Coronary artery (tissue), 2 donors: ENCODE data around the gene C2orf80.

ENCODE experiments used
- DNase-seq: peaks from one replicate; pipeline ENCODE4 v3.0.0-alpha.2; 2017; ENCODE audit warnings: low spot score
- H3K27ac ChIP-seq, 2 donors: fragments of 200-600 bp; sonication (generic); one replicate each; pipeline ENCODE4 v1.5.1; 2016 to 2019
- H3K4me3 ChIP-seq: fragments of 200-600 bp; sonication (generic); 2 replicates; pipeline ENCODE4 v1.5.1; 2016; ENCODE audit warnings: mild to moderate bottlenecking, moderate library complexity
- TF ChIP-seq, protein P1 (sequence below): fragments of 200-600 bp; sonication (generic); IDR thresholded peaks from one replicate; pipeline ENCODE4 v1.5.1; 2019; ENCODE audit warnings: antibody characterized with exemption

Gene C2orf80

DNA sequence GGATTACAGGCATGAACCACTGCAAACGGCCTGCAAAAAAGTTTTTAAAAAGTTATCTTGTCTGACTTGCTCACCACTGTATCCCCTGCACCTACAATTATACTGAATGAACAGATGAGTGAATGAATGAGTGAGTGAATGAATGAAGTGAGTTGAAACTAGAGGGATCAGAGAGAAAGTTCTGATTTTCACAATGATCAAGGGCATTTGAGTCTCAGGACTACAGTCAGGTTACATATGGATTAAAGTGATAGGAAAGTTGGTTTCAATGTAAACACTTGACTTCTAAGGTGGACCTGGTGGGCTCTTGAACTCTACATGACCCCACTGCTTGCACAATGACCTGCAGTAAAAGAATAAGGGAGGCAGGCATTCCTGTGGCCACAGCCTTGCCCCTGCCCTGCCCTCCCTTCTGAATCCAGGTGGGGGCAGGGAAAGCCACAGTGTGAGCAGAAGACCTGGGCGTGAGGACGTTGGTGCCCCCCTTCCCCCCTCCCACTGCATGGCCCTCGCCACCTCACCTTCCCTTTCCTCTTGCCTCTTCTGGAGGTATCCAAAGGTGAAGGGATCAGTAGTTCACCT, 10.7 kb downstream of the C2orf80 start:
- no peak for DNase-seq
- H3K27ac ChIP-seq, result no peak overlapping the region
- TF ChIP-seq, protein P1, sequence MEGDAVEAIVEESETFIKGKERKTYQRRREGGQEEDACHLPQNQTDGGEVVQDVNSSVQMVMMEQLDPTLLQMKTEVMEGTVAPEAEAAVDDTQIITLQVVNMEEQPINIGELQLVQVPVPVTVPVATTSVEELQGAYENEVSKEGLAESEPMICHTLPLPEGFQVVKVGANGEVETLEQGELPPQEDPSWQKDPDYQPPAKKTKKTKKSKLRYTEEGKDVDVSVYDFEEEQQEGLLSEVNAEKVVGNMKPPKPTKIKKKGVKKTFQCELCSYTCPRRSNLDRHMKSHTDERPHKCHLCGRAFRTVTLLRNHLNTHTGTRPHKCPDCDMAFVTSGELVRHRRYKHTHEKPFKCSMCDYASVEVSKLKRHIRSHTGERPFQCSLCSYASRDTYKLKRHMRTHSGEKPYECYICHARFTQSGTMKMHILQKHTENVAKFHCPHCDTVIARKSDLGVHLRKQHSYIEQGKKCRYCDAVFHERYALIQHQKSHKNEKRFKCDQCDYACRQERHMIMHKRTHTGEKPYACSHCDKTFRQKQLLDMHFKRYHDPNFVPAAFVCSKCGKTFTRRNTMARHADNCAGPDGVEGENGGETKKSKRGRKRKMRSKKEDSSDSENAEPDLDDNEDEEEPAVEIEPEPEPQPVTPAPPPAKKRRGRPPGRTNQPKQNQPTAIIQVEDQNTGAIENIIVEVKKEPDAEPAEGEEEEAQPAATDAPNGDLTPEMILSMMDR, result no peak
- H3K4me3 ChIP-seq, result no peak overlapping the region

GRCh38 chr2:208175840-208176153, 14.0 kb downstream of the C2orf80 start:
- TF ChIP-seq, protein P1, result no peak
- no peak overlapping the region for H3K4me3 ChIP-seq
- no peak overlapping the region for H3K27ac ChIP-seq
- DNase-seq, result no peak

DNA sequence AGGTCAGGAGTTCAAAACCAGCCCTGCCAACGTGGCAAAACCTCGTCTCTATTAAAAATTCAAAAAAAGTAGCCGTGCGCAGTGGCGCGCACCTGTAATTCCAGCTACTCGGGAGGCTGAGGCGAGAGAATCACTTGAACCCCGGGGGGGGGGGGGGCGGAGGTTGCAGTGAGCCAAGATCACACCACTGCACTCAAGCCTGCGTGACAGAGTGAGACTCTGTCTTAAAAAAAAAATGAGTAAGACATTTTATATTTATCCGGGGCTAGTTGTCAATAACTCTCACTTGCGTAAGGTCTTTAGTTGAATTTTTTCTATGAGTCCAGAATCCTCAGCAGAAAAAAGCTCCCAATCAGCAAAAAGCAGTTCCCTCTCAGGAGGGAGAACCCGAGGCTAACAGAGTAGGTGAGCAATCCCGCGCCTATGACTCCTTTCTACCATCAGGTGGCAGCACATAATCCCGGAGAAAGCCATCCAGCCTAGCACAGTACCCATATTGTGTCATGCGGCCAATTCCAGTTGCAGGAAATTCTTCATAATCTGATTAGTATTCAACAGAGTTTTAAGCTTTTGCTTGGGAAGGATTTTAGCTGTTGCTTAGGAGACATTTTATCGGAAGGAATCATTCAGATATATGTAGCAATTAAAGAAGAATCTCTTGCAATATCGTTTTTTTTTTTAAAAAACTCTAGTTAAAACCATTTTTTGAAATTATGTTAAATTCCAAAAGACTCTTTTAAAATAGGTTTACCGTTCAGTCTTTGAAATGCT, 14.6 kb downstream of the C2orf80 start:
- DNase-seq, result no peak
- Histone ChIP-seq H3K4me3 (no peak overlapping the region), H3K27ac (no peak overlapping the region)
- TF ChIP-seq, protein P1, result peak; percentile 83

- no peak overlapping the region for H3K4me3 ChIP-seq
- TF ChIP-seq, protein P1, result no peak
- DNase-seq, result no peak
These were observed 15.7 kb downstream of the C2orf80 start for GRCh38 chr2:208174144-208174543.

DNA sequence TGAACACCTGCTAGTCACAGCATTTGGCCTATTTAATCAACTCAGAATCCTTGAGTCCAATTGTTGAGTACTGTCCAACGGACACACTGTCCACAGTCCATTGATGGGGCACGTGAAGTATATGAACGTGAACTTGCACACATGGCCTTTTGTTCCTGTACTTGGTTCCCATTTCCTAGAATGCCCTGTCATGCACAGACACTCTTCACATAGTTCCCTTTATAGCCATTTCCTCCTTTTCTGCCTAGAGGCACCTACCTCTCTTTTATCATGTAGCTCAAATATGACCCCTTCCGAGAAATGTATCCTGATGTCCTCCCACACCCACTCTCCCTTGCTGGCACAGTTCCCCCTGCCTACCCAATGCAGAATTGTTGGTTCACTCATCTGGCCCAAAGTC, 17.7 kb downstream of the C2orf80 start:
- Histone ChIP-seq H3K4me3 (no peak overlapping the region), H3K27ac (no peak overlapping the region)
- no peak for DNase-seq
- TF ChIP-seq, protein P1, result no peak

More at GRCh38 chr2:208174144-208174543, 15.7 kb downstream of the C2orf80 start:
- no peak overlapping the region for H3K27ac ChIP-seq

- DNase-seq, result no peak
- TF ChIP-seq, protein P1, result no peak
- Histone ChIP-seq H3K4me3 (no peak overlapping the region), H3K27ac (no peak overlapping the region)
These were observed 24.7 kb downstream of the C2orf80 start for GRCh38 chr2:208164951-208165755.
